Panc1 (cell line): ENCODE results near the gene CENPP. TPM values are rescaled to one million over a fixed set of nuclear protein-coding genes. Genes with fewer than 3 reads are reported as not detected.

Source experiments
- ATAC-seq: fragments of 200-7000 bp; cut with Tn5 transposase; 2 replicates; pipeline ENCODE4 v1.9.1; 2020; ENCODE audit warnings: mild to moderate bottlenecking, moderate library complexity
- BruUV-seq: library from RNA; stranded (reverse); fragments of 400-500 nt; replicated peaks from 2 replicates; lab custom pipeline; 2021; lab: Mats Ljungman, UMichigan
- CTCF ChIA-PET: fragments of 300-600 bp; sonication (Branson Sonifier 250); formaldehyde crosslinking; loops from one replicate; lab custom pipeline; 2022; ENCODE audit warnings: antibody characterized with exemption; lab: Charles Lee
- POLR2A ChIA-PET: fragments of 300-600 bp; sonication (Branson Sonifier 250); formaldehyde crosslinking; loops from one replicate; lab custom pipeline; 2022; ENCODE audit warnings: antibody characterized with exemption; lab: Charles Lee
- DNase-seq: peaks from one replicate; pipeline ENCODE4 v3.0.0-alpha.2; 2010; ENCODE audit warnings: low read depth, low spot score
- H3K27ac ChIP-seq: 2 replicates; pipeline ENCODE4 v1.5.1; 2011; ENCODE audit warnings: mild to moderate bottlenecking, low read length, inconsistent platforms
- H3K27me3 ChIP-seq: fragments of 200-500 bp; sonication (Bioruptor generic); 2 replicates; pipeline ENCODE4 v1.6.0; 2014; ENCODE audit warnings: low read length, inconsistent platforms; ENCODE audit not compliant: control insufficient read depth, insufficient read depth
- H3K36me3 ChIP-seq: fragments of 200-500 bp; sonication (Bioruptor generic); 2 replicates; pipeline ENCODE4 v1.5.1; 2014; ENCODE audit warnings: inconsistent platforms, mild to moderate bottlenecking, low read length, moderate library complexity; ENCODE audit not compliant: control insufficient read depth, insufficient read depth
- H3K4me1 ChIP-seq: 2 replicates; pipeline ENCODE4 v1.5.1; 2011; ENCODE audit warnings: inconsistent platforms, mild to moderate bottlenecking, low read length, moderate library complexity; ENCODE audit not compliant: control insufficient read depth, insufficient read depth
- H3K4me3 ChIP-seq, 2 experiments: 2 replicates each; pipeline ENCODE4 v1.5.1; 2011 to 2012; ENCODE audit warnings: low read depth in 2 of 2, low read length in 2 of 2, mild to moderate bottlenecking in 2 of 2, inconsistent platforms in 1 of 2, moderate library complexity in 1 of 2
- H3K9me3 ChIP-seq: fragments of 200-500 bp; sonication (Bioruptor generic); 2 replicates; pipeline ENCODE4 v1.5.1; 2014; ENCODE audit warnings: low read depth, mild to moderate bottlenecking, inconsistent platforms, low read length, moderate library complexity; ENCODE audit not compliant: control insufficient read depth, insufficient read depth
- POLR2AphosphoS5 ChIP-seq: IDR thresholded peaks from 2 replicates; pipeline ENCODE4 v1.6.1; 2012; ENCODE audit warnings: mild to moderate bottlenecking, low read depth, low read length, moderate library complexity
- SIN3A ChIP-seq: IDR thresholded peaks from 2 replicates; pipeline ENCODE4 v1.6.1; 2012; ENCODE audit warnings: low read depth, mild to moderate bottlenecking, low read length, moderate library complexity, borderline replicate concordance; ENCODE audit not compliant: insufficient read depth
- TCF7L2 ChIP-seq: IDR thresholded peaks from 2 replicates; pipeline ENCODE4 v1.6.1; 2011; ENCODE audit warnings: mild to moderate bottlenecking, low read depth, low read length, inconsistent platforms
- in situ Hi-C: cut with HindIII; loops from 2 replicates; pipeline ENCODE4 v1.10.0; 2016; ENCODE audit warnings: low sequenced_read_pairs, low pct_unique_long_range_greater_than_20kb
- intact Hi-C: fragments of 100-400 bp; cut with micrococcal nuclease; formaldehyde crosslinking; loops from one replicate; pipeline ENCODE4 v1.10.0; 2022; ENCODE audit not compliant: unreplicated experiment
- total RNA-seq: library from RNA; stranded (reverse); gene quantifications from one replicate; pipeline ENCODE4 v1.2.1, GENCODE V29; 2021; ENCODE audit not compliant: unreplicated experiment
- TF ChIP-seq, protein P1 (sequence below): fragments of 450-650 bp; IDR thresholded peaks from 2 replicates; pipeline ENCODE4 v1.5.1; 2017; ENCODE audit warnings: mild to moderate bottlenecking
- TF ChIP-seq, protein P2 (sequence below), 2 experiments: IDR thresholded peaks; 2 replicates each; pipeline ENCODE4 v1.6.1; 2011 to 2012; ENCODE audit warnings: low read depth in 2 of 2, control low read depth in 1 of 2, low read length in 1 of 2, mild to moderate bottlenecking in 1 of 2, moderate library complexity in 1 of 2; ENCODE audit not compliant: insufficient read depth in 1 of 2

The CENPP gene
- total RNA-seq, 1 experiment from 2014 or later, result 6.7 TPM

DNA sequence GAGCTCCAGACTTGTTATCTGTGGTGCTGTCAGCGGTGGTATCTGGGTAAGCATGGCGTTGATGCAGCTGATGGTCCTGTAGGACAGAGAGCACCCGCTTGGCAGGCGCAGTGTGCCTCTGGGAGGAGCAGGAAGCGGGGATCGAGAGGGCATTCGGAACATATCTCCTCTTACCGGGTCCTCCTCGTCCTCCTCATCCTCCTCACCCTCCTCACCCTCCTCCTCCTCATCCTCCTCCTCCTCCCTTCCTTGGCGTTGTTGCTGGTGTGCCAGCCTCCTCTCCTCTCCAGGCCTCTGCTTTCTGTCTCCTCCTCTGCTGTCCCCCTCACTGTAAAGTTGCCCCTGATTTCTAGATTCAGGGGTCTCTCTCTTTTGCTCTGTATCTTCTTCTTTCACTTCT lies 188.9 kb downstream of the CENPP start:
- POLR2A ChIA-PET, result no interaction called here
- TF ChIP-seq POLR2AphosphoS5 (no peak), TCF7L2 (no peak), SIN3A (no peak)
- TF ChIP-seq, protein P1, sequence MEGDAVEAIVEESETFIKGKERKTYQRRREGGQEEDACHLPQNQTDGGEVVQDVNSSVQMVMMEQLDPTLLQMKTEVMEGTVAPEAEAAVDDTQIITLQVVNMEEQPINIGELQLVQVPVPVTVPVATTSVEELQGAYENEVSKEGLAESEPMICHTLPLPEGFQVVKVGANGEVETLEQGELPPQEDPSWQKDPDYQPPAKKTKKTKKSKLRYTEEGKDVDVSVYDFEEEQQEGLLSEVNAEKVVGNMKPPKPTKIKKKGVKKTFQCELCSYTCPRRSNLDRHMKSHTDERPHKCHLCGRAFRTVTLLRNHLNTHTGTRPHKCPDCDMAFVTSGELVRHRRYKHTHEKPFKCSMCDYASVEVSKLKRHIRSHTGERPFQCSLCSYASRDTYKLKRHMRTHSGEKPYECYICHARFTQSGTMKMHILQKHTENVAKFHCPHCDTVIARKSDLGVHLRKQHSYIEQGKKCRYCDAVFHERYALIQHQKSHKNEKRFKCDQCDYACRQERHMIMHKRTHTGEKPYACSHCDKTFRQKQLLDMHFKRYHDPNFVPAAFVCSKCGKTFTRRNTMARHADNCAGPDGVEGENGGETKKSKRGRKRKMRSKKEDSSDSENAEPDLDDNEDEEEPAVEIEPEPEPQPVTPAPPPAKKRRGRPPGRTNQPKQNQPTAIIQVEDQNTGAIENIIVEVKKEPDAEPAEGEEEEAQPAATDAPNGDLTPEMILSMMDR, result no peak
- TF ChIP-seq, protein P2, sequence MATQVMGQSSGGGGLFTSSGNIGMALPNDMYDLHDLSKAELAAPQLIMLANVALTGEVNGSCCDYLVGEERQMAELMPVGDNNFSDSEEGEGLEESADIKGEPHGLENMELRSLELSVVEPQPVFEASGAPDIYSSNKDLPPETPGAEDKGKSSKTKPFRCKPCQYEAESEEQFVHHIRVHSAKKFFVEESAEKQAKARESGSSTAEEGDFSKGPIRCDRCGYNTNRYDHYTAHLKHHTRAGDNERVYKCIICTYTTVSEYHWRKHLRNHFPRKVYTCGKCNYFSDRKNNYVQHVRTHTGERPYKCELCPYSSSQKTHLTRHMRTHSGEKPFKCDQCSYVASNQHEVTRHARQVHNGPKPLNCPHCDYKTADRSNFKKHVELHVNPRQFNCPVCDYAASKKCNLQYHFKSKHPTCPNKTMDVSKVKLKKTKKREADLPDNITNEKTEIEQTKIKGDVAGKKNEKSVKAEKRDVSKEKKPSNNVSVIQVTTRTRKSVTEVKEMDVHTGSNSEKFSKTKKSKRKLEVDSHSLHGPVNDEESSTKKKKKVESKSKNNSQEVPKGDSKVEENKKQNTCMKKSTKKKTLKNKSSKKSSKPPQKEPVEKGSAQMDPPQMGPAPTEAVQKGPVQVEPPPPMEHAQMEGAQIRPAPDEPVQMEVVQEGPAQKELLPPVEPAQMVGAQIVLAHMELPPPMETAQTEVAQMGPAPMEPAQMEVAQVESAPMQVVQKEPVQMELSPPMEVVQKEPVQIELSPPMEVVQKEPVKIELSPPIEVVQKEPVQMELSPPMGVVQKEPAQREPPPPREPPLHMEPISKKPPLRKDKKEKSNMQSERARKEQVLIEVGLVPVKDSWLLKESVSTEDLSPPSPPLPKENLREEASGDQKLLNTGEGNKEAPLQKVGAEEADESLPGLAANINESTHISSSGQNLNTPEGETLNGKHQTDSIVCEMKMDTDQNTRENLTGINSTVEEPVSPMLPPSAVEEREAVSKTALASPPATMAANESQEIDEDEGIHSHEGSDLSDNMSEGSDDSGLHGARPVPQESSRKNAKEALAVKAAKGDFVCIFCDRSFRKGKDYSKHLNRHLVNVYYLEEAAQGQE (IDR thresholded peaks at IDR 0.05; ENCODE audit: insufficient read depth in 1 of 2, low read depth in 2 of 2, low read length in 1 of 2), result no peak
- Histone ChIP-seq H3K9me3 (no peaks in the 10 kb centered on the region), H3K36me3 (no peaks in the 10 kb centered on the region), H3K27ac (no peak overlapping the region), H3K4me1 (no peaks in the 10 kb centered on the region), H3K27me3 (no peaks in the 10 kb centered on the region), H3K4me3 (no peak overlapping the region)
- DNase-seq, result no peak
- intact Hi-C loops (no loop called here), in situ Hi-C loops (no loop called here)
- ATAC-seq, result no peak
- no TSS peak for BruUV-seq
- CTCF ChIA-PET, result interaction anchor here (0.7 kb wide), 1 partner anchor 63 kb away, joined by 5 read pairs; no protein-coding TSS in a partner anchor

DNA sequence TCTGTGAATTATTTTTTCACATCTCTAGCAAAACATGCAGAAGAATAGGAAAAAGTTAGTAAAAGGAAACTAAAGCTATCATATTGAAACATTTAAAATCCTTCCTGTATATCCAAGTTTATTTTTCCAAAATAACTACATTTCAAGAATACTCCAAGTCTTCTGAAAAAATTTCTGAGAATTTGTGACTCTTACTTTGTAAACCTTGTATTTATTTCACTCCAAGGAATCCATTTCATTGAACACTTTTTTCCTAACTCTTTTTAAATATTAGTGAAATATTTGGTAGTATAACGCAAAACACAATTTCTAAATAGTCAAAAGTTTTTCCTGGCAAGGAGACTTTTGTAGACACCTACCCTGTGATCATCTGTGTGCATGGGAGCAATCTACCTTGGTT lies 190.8 kb downstream of the CENPP start:
- intact Hi-C loops, result no loop called here

More for the DNA sequence above, 190.8 kb downstream of the CENPP start:
- no peaks in the 10 kb centered on the region for H3K27me3 ChIP-seq
- ChIA-PET CTCF (no interaction called here), POLR2A (no interaction called here)
- TF ChIP-seq, protein P1, result no peak
- TF ChIP-seq SIN3A (no peak), TCF7L2 (no peak), POLR2AphosphoS5 (no peak)
- TF ChIP-seq, protein P2 (IDR thresholded peaks at IDR 0.05; ENCODE audit: insufficient read depth in 1 of 2, low read depth in 2 of 2, low read length in 1 of 2), result no peak
- no peak for ATAC-seq
- DNase-seq, result no peak
- no TSS peak for BruUV-seq
- H3K36me3 ChIP-seq, result no peaks in the 10 kb centered on the region
- H3K27ac ChIP-seq, result no peak overlapping the region
- no peak overlapping the region for H3K4me3 ChIP-seq
- H3K9me3 ChIP-seq, result no peaks in the 10 kb centered on the region
- in situ Hi-C loops, result no loop called here
- no peaks in the 10 kb centered on the region for H3K4me1 ChIP-seq
